ENCODE data around the gene CACNA1G. TPM values are rescaled to one million over a fixed set of nuclear protein-coding genes. Genes with fewer than 3 reads are reported as not detected.

The CACNA1G gene
- total and polyA plus RNA-seq, 9 of the 15 experiments (the other 6 are each of a cell fraction or from before 2014, with no cell fraction given) = 0.01 TPM; not detected in 8

DNA sequence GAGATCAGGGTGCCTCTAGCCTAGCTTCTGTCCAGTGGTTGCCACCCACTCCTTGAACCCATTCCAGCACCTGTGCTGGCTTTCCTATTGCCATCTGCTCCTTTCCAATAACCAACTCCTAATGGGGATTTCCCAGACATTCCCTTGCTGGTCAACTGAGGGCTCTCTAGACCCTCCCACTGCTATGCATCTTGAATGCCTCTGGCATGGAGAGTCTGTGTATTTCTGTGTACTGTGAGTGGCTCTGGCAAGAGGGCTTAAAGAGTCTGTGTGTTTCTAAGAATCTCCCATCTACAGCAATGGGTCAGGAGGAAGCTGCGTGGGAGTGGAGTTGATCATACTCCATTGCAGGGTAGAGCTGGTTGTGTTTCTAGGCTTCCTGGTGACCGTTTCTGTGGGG is 39.0 kb upstream of the CACNA1G start:
- DNase-seq (ENCODE audit: extremely low read depth in 1 of 4, low spot score in 3 of 4) (no peak), ATAC-seq (no peak), FAIRE-seq (no peak)
- no peaks in the 10 kb centered on the region for H3K79me2 ChIP-seq (ENCODE audit: control insufficient read depth, insufficient read depth, low read length)
- no peak overlapping the region for H3K4me2 ChIP-seq (ENCODE audit: insufficient read depth, low read length)
- TF ChIP-seq EGR1 (conservative IDR thresholded peaks at IDR 0.05) (0 out of 2 replicates have a peak, but pooled peaks have one; percentile 6), TSC22D4 (tag; IDR thresholded peaks at IDR 0.05) (no peak)
- no peak overlapping the region for H3K27ac ChIP-seq (ENCODE audit: extremely low read depth, low read depth, low read length)
- H3K36me3 ChIP-seq (ENCODE audit: control insufficient read depth, insufficient read depth, low read length) = no peaks in the 10 kb centered on the region
- H3K9ac ChIP-seq (ENCODE audit: insufficient read depth in 1 of 2, low read depth in 2 of 2, low read length in 2 of 2) = no peak overlapping the region; a peak in 1 of 4 replicates
- ChIA-PET POLR2A (interaction anchor here (1.9 kb wide), 1 partner anchor 39 kb away, joined by 3 read pairs; no protein-coding TSS in a partner anchor), CTCF (ENCODE audit: low intra/inter-chr PET ratio) (no interaction called here)
- no TSS peak for BruUV-seq (replicated peaks)
- no peaks in the 10 kb centered on the region for H3K9me3 ChIP-seq (replicated peaks; ENCODE audit: control insufficient read depth, insufficient read depth, low read depth, low read length)
- no peak overlapping the region for H2AFZ ChIP-seq (ENCODE audit: low read depth, low read length)
- H3K9me1 ChIP-seq (ENCODE audit: control insufficient read depth, insufficient read depth, low read length) = no peaks in the 10 kb centered on the region
- intact Hi-C loops (cut with micrococcal nuclease) (no loop called here), in situ Hi-C loops (cut with MboI) (no loop called here)
- H3K4me3 ChIP-seq = no peak overlapping the region
- H3K4me1 ChIP-seq (replicated peaks in 1 of 2; ENCODE audit: control insufficient read depth in 2 of 2, insufficient read depth in 2 of 2, low read length in 2 of 2) = no peaks in the 10 kb centered on the region
- WGBS (ENCODE audit: insufficient coverage, low coverage, missing lambda C conversion rate) = 0% methylated on average over 2 of the region's 2 CpGs
- no peaks in the 10 kb centered on the region for H4K20me1 ChIP-seq (replicated peaks; ENCODE audit: control insufficient read depth, insufficient read depth, low read length)
- peaks cover 6 to 56% of the 10 kb centered on the region in 2 experiments; a peak in 2 of 5 replicates for H3K27me3 ChIP-seq (ENCODE audit: control insufficient read depth in 2 of 2, insufficient read depth in 2 of 2, low read length in 2 of 2)

DNA sequence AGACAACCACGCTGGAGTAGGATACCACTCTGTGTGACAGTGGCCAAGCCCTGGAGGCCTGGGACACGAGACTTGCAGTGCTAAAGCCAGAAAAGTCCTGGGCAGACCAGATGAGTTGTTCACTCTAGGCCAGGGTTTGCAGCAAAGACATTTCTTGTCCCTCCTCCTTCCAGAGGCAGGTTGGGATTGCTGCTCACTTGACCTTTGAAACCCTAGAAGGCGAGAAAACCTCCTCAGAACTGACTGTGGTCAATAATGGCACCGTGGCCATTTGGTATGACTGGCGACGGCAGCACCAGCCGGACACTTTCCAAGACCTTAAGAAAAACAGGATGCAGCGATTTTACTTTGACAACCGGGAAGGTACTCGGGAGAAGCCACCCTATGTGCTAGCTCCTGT is 37.7 kb upstream of the CACNA1G start:
- no TSS peak for BruUV-seq (replicated peaks)
- Histone ChIP-seq H3K9ac (ENCODE audit: insufficient read depth in 1 of 2, low read depth in 2 of 2, low read length in 2 of 2) (no peak overlapping the region; a peak in 1 of 4 replicates), H3K27ac (ENCODE audit: extremely low read depth, low read depth, low read length) (no peak overlapping the region), H3K9me3 (replicated peaks; ENCODE audit: control insufficient read depth, insufficient read depth, low read depth, low read length) (no peaks in the 10 kb centered on the region), H3K4me2 (ENCODE audit: insufficient read depth, low read length) (no peak overlapping the region), H4K20me1 (replicated peaks; ENCODE audit: control insufficient read depth, insufficient read depth, low read length) (no peaks in the 10 kb centered on the region), H3K4me3 (no peak overlapping the region), H2AFZ (ENCODE audit: low read depth, low read length) (no peak overlapping the region), H3K79me2 (ENCODE audit: control insufficient read depth, insufficient read depth, low read length) (no peaks in the 10 kb centered on the region), H3K27me3 (ENCODE audit: control insufficient read depth in 2 of 2, insufficient read depth in 2 of 2, low read length in 2 of 2) (peaks cover 6 to 56% of the 10 kb centered on the region in 2 experiments; a peak in 2 of 5 replicates), H3K4me1 (replicated peaks in 1 of 2; ENCODE audit: control insufficient read depth in 2 of 2, insufficient read depth in 2 of 2, low read length in 2 of 2) (peaks cover 0 to 4% of the 10 kb centered on the region in 2 experiments; a peak in 1 of 5 replicates), H3K36me3 (ENCODE audit: control insufficient read depth, insufficient read depth, low read length) (no peaks in the 10 kb centered on the region), H3K9me1 (ENCODE audit: control insufficient read depth, insufficient read depth, low read length) (no peaks in the 10 kb centered on the region)
- TF ChIP-seq RBM22 (IDR thresholded peaks at IDR 0.05; ENCODE audit: low read depth, low read length, poor library complexity, severe bottlenecking) (no peak), ZNF41 (CRISPR knock-in tag; conservative IDR thresholded peaks at IDR 0.05) (no peak)
- in situ Hi-C loops (cut with MboI) = no loop called here
- POLR2A ChIA-PET = interaction anchor here (1.9 kb wide), 1 partner anchor 40 kb away, joined by 3 read pairs; no protein-coding TSS in a partner anchor
- intact Hi-C loops (cut with micrococcal nuclease) = no loop called here
- DNase-seq (ENCODE audit: extremely low read depth in 1 of 4, low spot score in 3 of 4) (no peak), ATAC-seq (no peak), FAIRE-seq (no peak)
- CTCF ChIA-PET (ENCODE audit: low intra/inter-chr PET ratio) = no interaction called here
- 9% methylated on average over 10 of the region's 10 CpGs for WGBS (ENCODE audit: insufficient coverage, low coverage, missing lambda C conversion rate)
